ENCODE measurements around the gene ZNF37A. TPM values are rescaled to one million over a fixed set of nuclear protein-coding genes. Genes with fewer than 3 reads are reported as not detected.

The ZNF37A gene
- total RNA-seq, 4 donors from 2014 or later = 10.3 to 32.2 (median 16.7) TPM

GRCh38 chr10:38156416-38157269, 62.5 kb downstream of the ZNF37A start:
- TF ChIP-seq CTCF (IDR thresholded peaks at IDR 0.05) (no peak), POLR2A (IDR thresholded peaks at IDR 0.05) (no peak)
- Histone ChIP-seq H3K4me1 (no peaks in the 10 kb centered on the region), H3K36me3 (no peaks in the 10 kb centered on the region), H3K9me3 (peaks cover 0 to 5% (median 0%) of the 10 kb centered on the region in 4 donors), H3K27me3 (no peaks in the 10 kb centered on the region), H3K27ac (no peak overlapping the region), H3K4me3 (no peak overlapping the region)
- DNase-seq = no peak

DNA sequence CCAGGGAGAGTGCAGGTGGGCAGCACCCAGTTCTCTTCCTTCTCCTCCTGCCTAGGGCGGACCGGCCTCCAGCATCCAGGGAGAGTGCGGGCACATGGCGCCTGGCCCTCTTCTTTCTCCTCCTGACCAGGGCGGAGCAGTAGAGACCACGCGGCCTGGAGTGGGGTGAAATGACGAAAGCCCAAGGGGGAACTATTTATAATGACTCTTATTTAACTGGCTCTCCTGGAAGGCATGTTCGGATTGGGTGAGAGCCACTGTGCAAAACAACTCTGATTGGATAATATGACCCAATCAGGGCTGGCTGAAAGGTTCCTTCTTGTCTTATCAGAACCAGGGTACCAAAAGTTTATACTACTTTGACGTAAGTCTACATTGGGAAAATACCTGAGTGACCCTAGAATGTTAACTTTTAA, 63.1 kb downstream of the ZNF37A start:
- no peaks in the 10 kb centered on the region for H3K27me3 ChIP-seq
- DNase-seq = no peak
- peaks cover 0 to 5% (median 0%) of the 10 kb centered on the region in 4 donors for H3K9me3 ChIP-seq
- no peaks in the 10 kb centered on the region for H3K36me3 ChIP-seq
- no peak for TF ChIP-seq POLR2A (IDR thresholded peaks at IDR 0.05)
- TF ChIP-seq CTCF (IDR thresholded peaks at IDR 0.05) = no peak
- no peak overlapping the region for H3K4me3 ChIP-seq
- H3K27ac ChIP-seq = no peak overlapping the region
- no peaks in the 10 kb centered on the region for H3K4me1 ChIP-seq

GRCh38 chr10:38159004-38159403, 64.9 kb downstream of the ZNF37A start:
- DNase-seq = no peak
- H3K27ac ChIP-seq = no peak overlapping the region
- no peak overlapping the region for H3K4me3 ChIP-seq
- no peak for TF ChIP-seq CTCF (IDR thresholded peaks at IDR 0.05)
- TF ChIP-seq POLR2A (IDR thresholded peaks at IDR 0.05) = no peak
- no peaks in the 10 kb centered on the region for H3K4me1 ChIP-seq
- H3K9me3 ChIP-seq = peaks cover 0 to 5% (median 0%) of the 10 kb centered on the region in 4 donors
- H3K27me3 ChIP-seq = no peaks in the 10 kb centered on the region
- H3K36me3 ChIP-seq = no peaks in the 10 kb centered on the region

DNA sequence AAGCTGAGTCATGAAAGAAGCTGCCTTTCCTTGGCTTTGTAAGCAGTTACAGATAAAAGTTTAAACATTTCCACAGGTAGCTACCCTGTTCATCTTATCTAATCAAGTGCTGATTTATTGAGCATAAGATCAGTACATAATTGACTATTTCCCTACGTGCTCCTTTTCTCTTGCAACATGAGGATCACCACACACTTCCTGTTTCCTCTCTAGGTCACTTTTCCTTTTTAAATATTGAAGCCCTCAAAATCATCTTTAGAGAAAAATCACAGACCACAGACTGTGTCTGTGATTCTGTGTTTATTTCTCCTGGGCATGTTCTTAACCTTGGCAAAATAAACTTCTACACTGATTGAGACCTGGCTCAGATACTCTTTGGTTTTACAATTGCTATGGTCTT, 69.5 kb downstream of the ZNF37A start:
- DNase-seq = no peak
- no peak overlapping the region for H3K27ac ChIP-seq
- no peaks in the 10 kb centered on the region for H3K4me1 ChIP-seq
- peaks cover 0 to 5% (median 0%) of the 10 kb centered on the region in 4 donors for H3K9me3 ChIP-seq
- TF ChIP-seq POLR2A (IDR thresholded peaks at IDR 0.05) = no peak
- H3K36me3 ChIP-seq = no peaks in the 10 kb centered on the region
- H3K4me3 ChIP-seq = no peak overlapping the region
- no peaks in the 10 kb centered on the region for H3K27me3 ChIP-seq

- TF ChIP-seq CTCF (IDR thresholded peaks at IDR 0.05) = no peak
- TF ChIP-seq POLR2A (IDR thresholded peaks at IDR 0.05) = no peak
These were observed 80.2 kb downstream of the ZNF37A start for GRCh38 chr10:38174336-38174735.

GRCh38 chr10:38184477-38184876, 90.3 kb downstream of the ZNF37A start:
- Histone ChIP-seq H3K4me3 (no peak overlapping the region), H3K27me3 (no peaks in the 10 kb centered on the region), H3K4me1 (no peaks in the 10 kb centered on the region), H3K27ac (no peak overlapping the region), H3K36me3 (no peaks in the 10 kb centered on the region), H3K9me3 (peaks cover 0 to 4% (median 0%) of the 10 kb centered on the region in 4 donors)
- no peak for TF ChIP-seq POLR2A (IDR thresholded peaks at IDR 0.05)
- TF ChIP-seq CTCF (IDR thresholded peaks at IDR 0.05) = no peak
- DNase-seq = no peak

More at GRCh38 chr10:38174336-38174735, 80.2 kb downstream of the ZNF37A start:
- no peak overlapping the region for H3K4me3 ChIP-seq
- no peak for DNase-seq
- no peaks in the 10 kb centered on the region for H3K4me1 ChIP-seq
- no peak overlapping the region for H3K27ac ChIP-seq
- H3K36me3 ChIP-seq = no peaks in the 10 kb centered on the region
- H3K27me3 ChIP-seq = no peaks in the 10 kb centered on the region
- H3K9me3 ChIP-seq = no peaks in the 10 kb centered on the region

Measured in Peyer's patch (tissue), 4 donors.